Umbilical cord (tissue), 2 donors: ENCODE measurements around the gene CD33. TPM values are rescaled to one million over a fixed set of nuclear protein-coding genes. Genes with fewer than 3 reads are reported as not detected.

ENCODE experiments used
- DNase-seq: peaks from one replicate; pipeline ENCODE4 v3.0.0-alpha.2; 2015; ENCODE audit warnings: low spot score
- total RNA-seq: library from RNA; depleted of rRNA; stranded (reverse); fragments of >200 nt; gene quantifications from one replicate; pipeline ENCODE4 v1.2.3, GENCODE V29; 2014; ENCODE audit warnings: low replicate concordance; ENCODE audit not compliant: insufficient read depth

CD33 gene
- total RNA-seq, 1 donor from 2014 or later: 5.3 TPM

DNA sequence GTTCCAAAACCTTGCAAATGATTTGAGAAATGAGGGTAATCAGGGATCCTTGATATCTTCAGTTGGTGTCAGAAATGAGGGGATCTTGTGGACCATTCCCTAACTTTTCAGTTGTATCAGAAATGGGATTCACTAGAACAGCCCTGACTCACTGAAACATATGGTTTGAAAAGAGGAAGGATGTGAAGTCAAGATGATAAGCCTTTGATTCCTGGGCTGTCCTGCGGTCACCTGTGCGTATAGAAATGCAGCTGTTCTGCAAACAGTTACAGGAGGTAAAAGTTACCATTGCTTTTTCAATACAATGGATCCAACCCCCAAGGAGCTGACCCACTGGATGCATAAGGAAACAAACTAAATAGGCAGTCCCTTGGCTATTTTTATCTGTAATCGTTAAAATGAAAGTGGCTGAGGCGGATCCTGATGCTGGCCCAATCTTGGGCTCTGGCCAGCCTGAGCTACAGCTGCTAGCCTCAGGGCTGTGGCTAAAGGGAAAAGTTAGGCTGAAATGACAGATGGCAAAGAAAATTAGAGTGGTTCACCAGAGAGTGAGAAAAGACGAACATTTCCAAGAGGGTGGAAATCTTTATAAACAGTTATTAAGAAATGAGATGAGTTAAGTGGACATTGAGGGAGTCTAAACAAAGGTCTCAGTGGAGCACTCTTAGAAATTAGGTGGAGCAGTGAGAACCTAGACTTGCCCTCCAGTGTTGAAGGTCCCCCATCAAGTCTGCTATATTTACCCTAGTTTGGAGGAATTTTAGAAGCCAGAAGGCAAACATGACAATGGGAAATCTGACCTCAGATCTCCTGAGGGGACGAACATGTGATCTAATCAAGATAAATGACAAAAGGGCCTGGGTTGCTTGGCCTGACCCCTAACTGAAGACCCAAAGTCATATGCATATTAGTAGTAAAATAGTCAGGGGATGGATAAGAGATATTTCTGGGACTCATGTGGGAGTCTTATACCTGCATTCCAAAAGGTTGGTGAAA, 33.6 kb downstream of the CD33 start:
- no peak for DNase-seq

DNA sequence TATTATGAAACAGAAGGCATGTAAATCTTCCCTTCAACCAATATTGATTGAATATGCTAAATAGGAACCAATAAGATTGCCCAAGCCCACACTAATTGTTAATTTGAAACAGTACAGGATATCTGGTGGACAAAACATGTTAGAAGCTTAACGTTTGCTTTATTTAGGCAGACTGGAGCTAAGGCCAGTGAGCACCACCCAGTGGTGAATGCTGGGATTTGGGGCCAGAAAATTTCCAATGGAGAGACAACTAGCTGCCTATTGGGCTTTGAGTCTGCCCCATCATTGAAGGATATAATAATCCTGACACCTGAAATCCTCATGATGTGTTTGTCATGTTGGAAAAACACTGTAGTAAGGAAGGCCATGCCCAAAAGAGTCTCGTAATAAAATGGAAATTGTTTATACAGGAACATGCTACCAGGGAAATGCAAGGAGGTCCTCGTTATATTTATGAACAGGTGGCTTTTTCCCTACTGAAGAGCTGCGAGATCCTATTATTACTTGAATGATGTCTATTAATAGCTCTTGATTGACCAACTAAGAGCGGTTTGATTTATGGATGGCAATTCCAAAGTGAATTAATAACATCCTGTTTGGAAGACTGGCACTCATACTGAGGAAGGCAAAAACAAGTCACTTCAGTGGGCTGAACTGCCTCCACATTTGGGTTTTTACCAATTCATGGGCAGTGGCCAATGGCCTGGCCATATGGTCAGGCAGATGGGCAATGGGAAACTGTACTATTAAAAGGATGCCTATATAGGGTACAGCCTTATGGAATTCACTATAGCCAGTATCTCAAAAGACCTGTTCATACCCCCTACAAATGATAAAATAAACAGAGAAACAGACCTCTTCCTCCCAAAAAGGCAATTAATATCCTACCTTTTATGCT, 34.7 kb downstream of the CD33 start:
- DNase-seq: peak; percentile 35

- DNase-seq: no peak
These were observed 38.9 kb downstream of the CD33 start for GRCh38 chr19:51263808-51264207.

DNA sequence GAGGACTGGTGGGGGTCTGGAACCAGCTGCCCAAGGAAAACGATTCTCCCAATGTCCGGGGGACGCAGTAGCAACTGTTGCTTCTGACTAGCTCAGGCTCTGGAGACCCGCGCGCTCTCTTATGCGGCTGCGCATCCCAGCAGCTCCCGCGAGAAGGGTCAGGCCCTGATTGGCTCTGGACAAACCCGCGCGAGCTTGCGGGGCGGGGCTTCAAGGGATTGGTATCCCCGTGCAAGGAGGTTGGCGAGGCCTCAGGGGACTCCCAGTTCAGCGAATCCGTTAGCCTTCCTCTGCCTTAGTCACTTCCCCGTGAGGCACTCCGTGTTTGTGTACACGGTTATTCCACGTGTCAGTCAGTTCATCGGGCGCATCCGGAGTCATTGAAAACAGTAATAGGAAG, 46.2 kb downstream of the CD33 start:
- DNase-seq: no peak

GRCh38 chr19:51272183-51272810, 47.4 kb downstream of the CD33 start:
- DNase-seq: no peak

GRCh38 chr19:51274049-51274770, 49.3 kb downstream of the CD33 start:
- DNase-seq: no peak

GRCh38 chr19:51277112-51277511, 52.2 kb downstream of the CD33 start:
- DNase-seq: no peak

DNA sequence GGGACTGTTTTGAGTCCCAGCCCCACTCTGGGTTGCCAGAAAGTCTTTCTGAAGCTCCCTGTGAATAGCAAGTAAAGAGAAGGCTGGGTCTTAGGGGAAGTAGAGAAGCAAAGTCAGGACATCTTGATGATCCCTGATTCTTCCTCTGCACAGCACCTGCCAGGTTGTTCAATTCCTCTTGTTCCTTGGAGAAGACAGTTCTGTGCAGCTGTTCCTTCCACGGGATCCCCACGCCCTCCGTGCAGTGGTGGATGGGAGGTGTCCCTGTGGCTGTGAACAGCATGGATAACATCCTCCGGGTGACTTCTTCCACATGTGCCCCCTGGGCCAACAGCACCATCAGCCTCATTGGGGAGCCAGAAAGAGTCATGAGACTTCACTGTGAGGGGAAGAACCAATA, 57.5 kb downstream of the CD33 start:
- DNase-seq: no peak

- no peak for DNase-seq
These were observed 60.8 kb downstream of the CD33 start for GRCh38 chr19:51285682-51286081.

Other genes with a start within 250 kb of the CD33 start
- 0.72 TPM for gene KLK7, start 241.2 kb upstream of the CD33 start, total RNA-seq
- not detected for gene KLK8, start 223.5 kb upstream of the CD33 start, total RNA-seq
- gene KLK10, start 205.4 kb upstream of the CD33 start, total RNA-seq: 0.24 TPM
- 3.9 TPM for gene KLK11, start 198.5 kb upstream of the CD33 start, total RNA-seq
- gene KLK12, start 190.1 kb upstream of the CD33 start, total RNA-seq: not detected
- gene KLK13, start 160.0 kb upstream of the CD33 start, total RNA-seq: not detected
- gene KLK14, start 142.2 kb upstream of the CD33 start, total RNA-seq: not detected
- gene CTU1, start 116.7 kb upstream of the CD33 start, total RNA-seq: 9.4 TPM
- 2.2 TPM for gene SIGLEC9, start 100.2 kb upstream of the CD33 start, total RNA-seq
- gene SIGLEC7, start 82.8 kb upstream of the CD33 start, total RNA-seq: 3.1 TPM
- gene SIGLECL1, start 26.0 kb downstream of the CD33 start, total RNA-seq: not detected
- 2.2 TPM for gene IGLON5, start 86.6 kb downstream of the CD33 start, total RNA-seq
- gene VSIG10L, start 117.1 kb downstream of the CD33 start, total RNA-seq: 1.2 TPM
- 26.7 TPM for gene ETFB, start 141.3 kb downstream of the CD33 start, total RNA-seq
- not detected for gene CLDND2, start 143.9 kb downstream of the CD33 start, total RNA-seq
- not detected for gene NKG7, start 147.6 kb downstream of the CD33 start, total RNA-seq
- gene LIM2, start 162.9 kb downstream of the CD33 start, total RNA-seq: not detected
- 2.4 TPM for gene C19orf84, start 165.5 kb downstream of the CD33 start, total RNA-seq
- gene SIGLEC10, start 192.6 kb downstream of the CD33 start, total RNA-seq: 5.1 TPM
- 0.72 TPM for gene SIGLEC8, start 233.4 kb downstream of the CD33 start, total RNA-seq